SK-N-SH (cell line): Measurements from ENCODE around the gene ARHGEF12. TPM values are rescaled to one million over a fixed set of nuclear protein-coding genes. Genes with fewer than 3 reads are reported as not detected.

Experiments used
- CTCF ChIA-PET: fragments of 300-600, 350-600 bp; formaldehyde crosslinking; extraction: SDS; loops from one replicate; lab custom pipeline; 2021; lab: Yijun Ruan, JAX
- POLR2A ChIA-PET: fragments of 350-600 bp; sonication (Branson Sonifier 250); formaldehyde crosslinking; extraction: SDS; loops from one replicate; lab custom pipeline; 2020; ENCODE audit warnings: antibody characterized with exemption, inconsistent platforms; lab: Yijun Ruan, JAX
- DNase-seq: peaks from one replicate; pipeline ENCODE4 v3.0.0; 2012
- H2AFZ ChIP-seq: fragments of 200-600 bp; sonication (generic); 2 replicates; pipeline ENCODE4 v1.8.1; 2016; ENCODE audit warnings: antibody characterized with exemption, mild to moderate bottlenecking, low read depth
- H3F3A ChIP-seq: fragments of 200-600 bp; sonication (generic); replicated peaks from 2 replicates; pipeline ENCODE3; 2016; ENCODE audit warnings: antibody characterized with exemption, mild to moderate bottlenecking; ENCODE audit not compliant: insufficient read depth
- H3K27ac ChIP-seq, 2 experiments: fragments of 200-500 bp in 1 of 2; fragments of 200-600 bp in 1 of 2; sonication (Bioruptor generic) in 1 of 2; sonication (generic), shearing (Covaris generic) in 1 of 2; 2 replicates each; pipeline versions ENCODE4 v1.5.1 to v1.6.1; 2014 to 2016; ENCODE audit warnings: low read depth in 2 of 2, inconsistent platforms in 1 of 2, low read length in 1 of 2, mild to moderate bottlenecking in 1 of 2, mixed read lengths in 1 of 2
- H3K27me3 ChIP-seq: fragments of 200-600 bp; sonication (generic), shearing (Covaris generic); 2 replicates; pipeline ENCODE4 v1.6.1; 2016; ENCODE audit warnings: mixed run types; ENCODE audit not compliant: insufficient read depth
- H3K36me3 ChIP-seq, 2 experiments: fragments of 200-500 bp in 1 of 2; fragments of 200-600 bp in 1 of 2; sonication (Bioruptor generic) in 1 of 2; sonication (generic) in 1 of 2; replicated peaks in 1 of 2; 2 replicates each; pipeline versions ENCODE3 to v1.5.1; 2014 to 2016; ENCODE audit warnings: low read length in 1 of 2, mild to moderate bottlenecking in 1 of 2; ENCODE audit not compliant: insufficient read depth in 2 of 2, control insufficient read depth in 1 of 2
- H3K4me1 ChIP-seq, 2 experiments: fragments of 200-500 bp in 1 of 2; fragments of 200-600 bp in 1 of 2; sonication (Bioruptor generic) in 1 of 2; sonication (generic), shearing (Covaris generic) in 1 of 2; 2 replicates each; pipeline versions ENCODE4 v1.5.1 to v1.6.1; 2014 to 2016; ENCODE audit warnings: low read depth in 1 of 2, low read length in 1 of 2, mixed run types in 1 of 2; ENCODE audit not compliant: insufficient read depth in 2 of 2, control insufficient read depth in 1 of 2
- H3K4me2 ChIP-seq: fragments of 200-600 bp; sonication (generic), shearing (Covaris generic); 2 replicates; pipeline ENCODE4 v1.6.1; 2017; ENCODE audit warnings: mixed run types
- H3K4me3 ChIP-seq, 2 experiments: fragments of 200-500 bp in 1 of 2; fragments of 200-600 bp in 1 of 2; sonication (Bioruptor generic) in 1 of 2; sonication (generic), shearing (Covaris generic) in 1 of 2; 2 replicates each; pipeline versions ENCODE4 v1.5.1 to v1.8.1; 2014 to 2016; ENCODE audit warnings: low read depth in 2 of 2, inconsistent platforms in 1 of 2, low read length in 1 of 2, mild to moderate bottlenecking in 1 of 2, mixed read lengths in 1 of 2, moderate library complexity in 1 of 2
- H3K79me2 ChIP-seq: fragments of 200-600 bp; sonication (generic); 2 replicates; pipeline ENCODE4 v1.8.1; 2017; ENCODE audit warnings: mild to moderate bottlenecking; ENCODE audit not compliant: insufficient read depth
- H3K9ac ChIP-seq: fragments of 200-600 bp; sonication (generic); 2 replicates; pipeline ENCODE4 v1.6.1; 2017; ENCODE audit warnings: mixed run types
- H3K9me2 ChIP-seq: fragments of 200-600 bp; sonication (generic); 2 replicates; pipeline ENCODE4 v1.6.1; 2017; ENCODE audit warnings: mixed run types
- H3K9me3 ChIP-seq: fragments of 200-600 bp; sonication (generic); 2 replicates; pipeline ENCODE4 v1.6.1; 2017; ENCODE audit warnings: mixed run types, mild to moderate bottlenecking, moderate library complexity
- H4K20me1 ChIP-seq: fragments of 200-600 bp; sonication (generic); 2 replicates; pipeline ENCODE4 v1.6.1; 2017; ENCODE audit warnings: mild to moderate bottlenecking, mixed run types; ENCODE audit not compliant: insufficient read depth
- FOXM1 ChIP-seq: IDR thresholded peaks from 2 replicates; pipeline ENCODE4 v1.4.0; 2012; ENCODE audit warnings: low read depth, mild to moderate bottlenecking
- JUND ChIP-seq: IDR thresholded peaks from 2 replicates; pipeline ENCODE4 v1.4.0; 2012
- MEF2A ChIP-seq: IDR thresholded peaks from 2 replicates; pipeline ENCODE4 v1.4.0; 2012; ENCODE audit warnings: low read depth, borderline replicate concordance
- NFIC ChIP-seq: IDR thresholded peaks from 2 replicates; pipeline ENCODE4 v1.4.0; 2012; ENCODE audit warnings: borderline replicate concordance
- NRF1 ChIP-seq: IDR thresholded peaks from 2 replicates; pipeline ENCODE4 v1.6.1; 2012; ENCODE audit warnings: low read depth, mild to moderate bottlenecking, low read length
- RFX5 ChIP-seq: IDR thresholded peaks from 2 replicates; pipeline ENCODE4 v1.6.1; 2012; ENCODE audit warnings: mild to moderate bottlenecking, improper control_type of control experiment, low read length
- RXRA ChIP-seq: IDR thresholded peaks from 2 replicates; pipeline ENCODE4 v1.4.0; 2012; ENCODE audit warnings: low read depth, mild to moderate bottlenecking, borderline replicate concordance
- SMC3 ChIP-seq: IDR thresholded peaks from 2 replicates; pipeline ENCODE4 v1.6.1; 2012; ENCODE audit warnings: low read depth, low read length, improper control_type of control experiment
- TAF1 ChIP-seq: IDR thresholded peaks from 2 replicates; pipeline ENCODE4 v1.6.1; 2012; ENCODE audit warnings: low read depth, mild to moderate bottlenecking, low read length, moderate library complexity, borderline replicate concordance
- YY1 ChIP-seq: IDR thresholded peaks from 2 replicates; pipeline ENCODE4 v1.4.0; 2012; ENCODE audit warnings: low read depth, mild to moderate bottlenecking
- WGBS: methylation state at CpG from one replicate; pipeline ENCODE4 v1.1.6; 2017; ENCODE audit warnings: low lambda C conversion rate; 5-methylcytosine and 5-hydroxymethylcytosine counted together
- polyA plus RNA-seq, 3 experiments: library from polyadenylated mRNA; depleted of rRNA; stranded (reverse); fragments of >200 nt; gene quantifications; 2 replicates each; pipeline ENCODE4 v1.2.3, GENCODE V29; 2012
- TF ChIP-seq, protein P1 (sequence below): fragments of 150-350 bp; IDR thresholded peaks from 2 replicates; pipeline ENCODE4 v1.6.1; 2016; ENCODE audit warnings: mild to moderate bottlenecking, low read depth, low read length
- TF ChIP-seq, protein P2 (sequence below): fragments of 200-600 bp; sonication (generic); IDR thresholded peaks from 2 replicates; pipeline ENCODE4 v1.6.1; 2017; ENCODE audit warnings: antibody characterized with exemption, mild to moderate bottlenecking, moderate library complexity
- TF ChIP-seq, protein P3 (sequence below): IDR thresholded peaks from 2 replicates; pipeline ENCODE4 v1.6.1; 2012; ENCODE audit warnings: mild to moderate bottlenecking, low read depth, low read length, moderate library complexity
- TF ChIP-seq, protein P4 (sequence below): IDR thresholded peaks from 2 replicates; pipeline ENCODE4 v1.4.0; 2012; ENCODE audit warnings: low read depth
- TF ChIP-seq, protein P5 (sequence below): fragments of 150-350 bp; IDR thresholded peaks from 2 replicates; pipeline ENCODE4 v1.6.1; 2017; ENCODE audit warnings: antibody characterized with exemption, low read length, low read depth, borderline replicate concordance

The ARHGEF12 gene
- polyA plus RNA-seq, 1 of the 3 experiments (the other 2 are of a cell fraction): 12.3 TPM

DNA sequence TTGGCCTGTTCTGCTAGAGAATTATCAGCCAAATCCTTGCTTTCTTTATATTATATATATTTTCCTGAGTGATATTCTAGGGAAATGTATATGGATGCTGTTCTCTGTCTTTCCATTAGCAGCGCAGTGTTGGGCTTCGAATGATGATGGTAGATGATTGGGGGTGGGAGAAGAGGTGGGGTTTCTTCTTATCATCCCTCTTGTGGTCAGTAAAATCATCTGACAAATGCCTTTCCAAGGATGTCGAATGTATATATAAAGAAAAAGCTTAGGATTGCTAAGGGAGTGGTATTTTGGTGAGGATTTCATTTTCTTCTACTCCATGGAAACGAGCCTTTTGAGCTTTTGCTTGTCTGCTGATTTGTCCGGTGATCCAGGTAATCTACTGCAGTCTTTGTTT lies 48.9 kb downstream of the ARHGEF12 start (continued):
- TF ChIP-seq, protein P1, sequence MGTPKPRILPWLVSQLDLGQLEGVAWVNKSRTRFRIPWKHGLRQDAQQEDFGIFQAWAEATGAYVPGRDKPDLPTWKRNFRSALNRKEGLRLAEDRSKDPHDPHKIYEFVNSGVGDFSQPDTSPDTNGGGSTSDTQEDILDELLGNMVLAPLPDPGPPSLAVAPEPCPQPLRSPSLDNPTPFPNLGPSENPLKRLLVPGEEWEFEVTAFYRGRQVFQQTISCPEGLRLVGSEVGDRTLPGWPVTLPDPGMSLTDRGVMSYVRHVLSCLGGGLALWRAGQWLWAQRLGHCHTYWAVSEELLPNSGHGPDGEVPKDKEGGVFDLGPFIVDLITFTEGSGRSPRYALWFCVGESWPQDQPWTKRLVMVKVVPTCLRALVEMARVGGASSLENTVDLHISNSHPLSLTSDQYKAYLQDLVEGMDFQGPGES: no peak

DNA sequence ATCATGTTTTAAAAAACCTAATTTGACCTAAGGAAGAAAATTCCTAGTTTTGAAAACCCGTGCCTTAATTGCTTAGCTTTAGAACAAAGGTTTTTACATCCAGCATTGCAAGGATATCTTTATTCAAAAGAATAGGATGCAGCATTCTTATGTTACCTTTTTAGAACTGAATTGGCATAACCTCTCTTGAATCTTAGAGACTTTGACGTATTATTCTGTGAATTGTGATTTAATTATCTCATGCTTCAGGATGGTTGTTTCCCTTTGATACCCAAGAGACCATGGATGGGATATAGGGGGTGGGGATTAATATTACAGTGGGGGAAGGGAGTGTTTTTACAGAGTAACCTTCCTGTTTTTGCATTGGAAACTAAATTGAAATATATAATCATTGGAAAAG lies 49.4 kb downstream of the ARHGEF12 start:
- Histone ChIP-seq H3K27me3 (no peaks in the 10 kb centered on the region), H3K36me3 (peaks cover 0 to 2% of the 10 kb centered on the region in 2 experiments), H4K20me1 (peaks cover 97% of the 10 kb centered on the region), H3K9me3 (no peaks in the 10 kb centered on the region), H3K9me2 (no peaks in the 10 kb centered on the region), H3K9ac (no peak overlapping the region), H2AFZ (no peak overlapping the region), H3K4me1 (peaks cover 20 to 31% of the 10 kb centered on the region in 2 experiments), H3K79me2 (peaks cover 100% of the 10 kb centered on the region), H3K4me2 (no peak overlapping the region), H3F3A (peaks cover 8% of the 10 kb centered on the region), H3K4me3 (no peak overlapping the region), H3K27ac (no peak overlapping the region; a peak in 1 of 4 replicates)
- CTCF ChIA-PET: interaction anchor here (1.8 to 2.1 kb wide), 2 partner anchors 44 to 50 kb away, joined by 6 to 11 read pairs; partner anchors contain the start of gene ARHGEF12
- 92% methylated on average over 2 of the region's 2 CpGs for WGBS
- no peak for TF ChIP-seq FOXM1
- TF ChIP-seq NRF1: no peak
- no peak for TF ChIP-seq JUND
- TF ChIP-seq SMC3: no peak
- TF ChIP-seq, protein P2, sequence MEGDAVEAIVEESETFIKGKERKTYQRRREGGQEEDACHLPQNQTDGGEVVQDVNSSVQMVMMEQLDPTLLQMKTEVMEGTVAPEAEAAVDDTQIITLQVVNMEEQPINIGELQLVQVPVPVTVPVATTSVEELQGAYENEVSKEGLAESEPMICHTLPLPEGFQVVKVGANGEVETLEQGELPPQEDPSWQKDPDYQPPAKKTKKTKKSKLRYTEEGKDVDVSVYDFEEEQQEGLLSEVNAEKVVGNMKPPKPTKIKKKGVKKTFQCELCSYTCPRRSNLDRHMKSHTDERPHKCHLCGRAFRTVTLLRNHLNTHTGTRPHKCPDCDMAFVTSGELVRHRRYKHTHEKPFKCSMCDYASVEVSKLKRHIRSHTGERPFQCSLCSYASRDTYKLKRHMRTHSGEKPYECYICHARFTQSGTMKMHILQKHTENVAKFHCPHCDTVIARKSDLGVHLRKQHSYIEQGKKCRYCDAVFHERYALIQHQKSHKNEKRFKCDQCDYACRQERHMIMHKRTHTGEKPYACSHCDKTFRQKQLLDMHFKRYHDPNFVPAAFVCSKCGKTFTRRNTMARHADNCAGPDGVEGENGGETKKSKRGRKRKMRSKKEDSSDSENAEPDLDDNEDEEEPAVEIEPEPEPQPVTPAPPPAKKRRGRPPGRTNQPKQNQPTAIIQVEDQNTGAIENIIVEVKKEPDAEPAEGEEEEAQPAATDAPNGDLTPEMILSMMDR: no peak
- DNase-seq: no peak
- POLR2A ChIA-PET: no interaction called here

DNA sequence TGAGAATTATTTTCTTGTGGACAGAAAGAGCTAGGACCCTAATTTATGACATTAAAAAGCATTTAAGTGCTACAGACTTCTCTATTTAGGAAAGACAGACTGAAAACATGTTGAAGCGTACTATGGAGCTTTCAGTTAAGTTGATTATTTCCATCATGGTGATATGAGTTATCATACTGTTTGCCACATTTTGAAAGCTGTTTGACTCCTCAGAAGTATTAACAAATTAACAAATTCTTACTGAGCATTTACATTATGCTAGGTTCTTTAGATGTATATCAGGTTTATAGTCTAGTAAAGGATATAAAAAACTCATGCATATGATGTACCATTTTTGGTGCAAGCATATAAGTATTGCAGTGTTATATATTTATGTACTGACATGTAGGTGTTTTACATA lies 50.1 kb downstream of the ARHGEF12 start:
- Histone ChIP-seq H3F3A (peaks cover 8% of the 10 kb centered on the region), H2AFZ (no peak overlapping the region), H3K9ac (no peak overlapping the region), H3K4me1 (peaks cover 20 to 33% of the 10 kb centered on the region in 2 experiments), H3K36me3 (no peaks in the 10 kb centered on the region), H3K27me3 (no peaks in the 10 kb centered on the region), H3K9me3 (no peaks in the 10 kb centered on the region), H4K20me1 (peaks cover 90% of the 10 kb centered on the region), H3K79me2 (peaks cover 100% of the 10 kb centered on the region), H3K4me2 (no peak overlapping the region), H3K4me3 (no peak overlapping the region), H3K9me2 (no peaks in the 10 kb centered on the region), H3K27ac (peak overlapping the region in 1 of 2 experiments; percentile 11; a peak in 1 of 4 replicates)
- ChIA-PET CTCF (interaction anchor here (1.8 to 2.1 kb wide), 2 partner anchors 45 to 51 kb away, joined by 6 to 11 read pairs; partner anchors contain the start of gene ARHGEF12), POLR2A (no interaction called here)
- 96% methylated on average over 1 of the region's 1 CpG for WGBS
- DNase-seq: no peak
- no peak for TF ChIP-seq RXRA
- no peak for TF ChIP-seq TAF1
- TF ChIP-seq, protein P2: no peak
- TF ChIP-seq, protein P3, sequence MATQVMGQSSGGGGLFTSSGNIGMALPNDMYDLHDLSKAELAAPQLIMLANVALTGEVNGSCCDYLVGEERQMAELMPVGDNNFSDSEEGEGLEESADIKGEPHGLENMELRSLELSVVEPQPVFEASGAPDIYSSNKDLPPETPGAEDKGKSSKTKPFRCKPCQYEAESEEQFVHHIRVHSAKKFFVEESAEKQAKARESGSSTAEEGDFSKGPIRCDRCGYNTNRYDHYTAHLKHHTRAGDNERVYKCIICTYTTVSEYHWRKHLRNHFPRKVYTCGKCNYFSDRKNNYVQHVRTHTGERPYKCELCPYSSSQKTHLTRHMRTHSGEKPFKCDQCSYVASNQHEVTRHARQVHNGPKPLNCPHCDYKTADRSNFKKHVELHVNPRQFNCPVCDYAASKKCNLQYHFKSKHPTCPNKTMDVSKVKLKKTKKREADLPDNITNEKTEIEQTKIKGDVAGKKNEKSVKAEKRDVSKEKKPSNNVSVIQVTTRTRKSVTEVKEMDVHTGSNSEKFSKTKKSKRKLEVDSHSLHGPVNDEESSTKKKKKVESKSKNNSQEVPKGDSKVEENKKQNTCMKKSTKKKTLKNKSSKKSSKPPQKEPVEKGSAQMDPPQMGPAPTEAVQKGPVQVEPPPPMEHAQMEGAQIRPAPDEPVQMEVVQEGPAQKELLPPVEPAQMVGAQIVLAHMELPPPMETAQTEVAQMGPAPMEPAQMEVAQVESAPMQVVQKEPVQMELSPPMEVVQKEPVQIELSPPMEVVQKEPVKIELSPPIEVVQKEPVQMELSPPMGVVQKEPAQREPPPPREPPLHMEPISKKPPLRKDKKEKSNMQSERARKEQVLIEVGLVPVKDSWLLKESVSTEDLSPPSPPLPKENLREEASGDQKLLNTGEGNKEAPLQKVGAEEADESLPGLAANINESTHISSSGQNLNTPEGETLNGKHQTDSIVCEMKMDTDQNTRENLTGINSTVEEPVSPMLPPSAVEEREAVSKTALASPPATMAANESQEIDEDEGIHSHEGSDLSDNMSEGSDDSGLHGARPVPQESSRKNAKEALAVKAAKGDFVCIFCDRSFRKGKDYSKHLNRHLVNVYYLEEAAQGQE: no peak
- TF ChIP-seq, protein P4, sequence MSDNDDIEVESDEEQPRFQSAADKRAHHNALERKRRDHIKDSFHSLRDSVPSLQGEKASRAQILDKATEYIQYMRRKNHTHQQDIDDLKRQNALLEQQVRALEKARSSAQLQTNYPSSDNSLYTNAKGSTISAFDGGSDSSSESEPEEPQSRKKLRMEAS: no peak
- no peak for TF ChIP-seq RFX5
- no peak for TF ChIP-seq YY1
- TF ChIP-seq, protein P5, sequence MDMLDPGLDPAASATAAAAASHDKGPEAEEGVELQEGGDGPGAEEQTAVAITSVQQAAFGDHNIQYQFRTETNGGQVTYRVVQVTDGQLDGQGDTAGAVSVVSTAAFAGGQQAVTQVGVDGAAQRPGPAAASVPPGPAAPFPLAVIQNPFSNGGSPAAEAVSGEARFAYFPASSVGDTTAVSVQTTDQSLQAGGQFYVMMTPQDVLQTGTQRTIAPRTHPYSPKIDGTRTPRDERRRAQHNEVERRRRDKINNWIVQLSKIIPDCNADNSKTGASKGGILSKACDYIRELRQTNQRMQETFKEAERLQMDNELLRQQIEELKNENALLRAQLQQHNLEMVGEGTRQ: no peak
- no peak for TF ChIP-seq NFIC
- no peak for TF ChIP-seq SMC3
- TF ChIP-seq MEF2A: no peak
- TF ChIP-seq NRF1: no peak
